CD4-positive, alpha-beta memory T cell (primary cell): ENCODE data around the gene IL17B. TPM values are rescaled to one million over a fixed set of nuclear protein-coding genes. Genes with fewer than 3 reads are reported as not detected.

Experiments used
- CTCF ChIA-PET: fragments of 350-600 bp; sonication (Branson Sonifier 250); formaldehyde crosslinking; loops from one replicate; lab custom pipeline; 2021; ENCODE audit warnings: inconsistent platforms; ENCODE audit not compliant: partially characterized antibody; lab: Charles Lee
- POLR2A ChIA-PET: fragments of 350-600 bp; sonication (Branson Sonifier 250); formaldehyde crosslinking; loops from one replicate; lab custom pipeline; 2021; ENCODE audit not compliant: partially characterized antibody; lab: Charles Lee
- DNase-seq, 5 donors: peaks; one replicate each; pipeline versions ENCODE4 v3.0.0 to v3.0.0-alpha.2; 2020 to 2022; ENCODE audit warnings: mixed read lengths in 1 of 5
- H3K27ac ChIP-seq: one replicate; pipeline ENCODE4 v1.7.0; 2013; ENCODE audit warnings: low read depth, low read length
- H3K27me3 ChIP-seq: 2 replicates; pipeline ENCODE4 v1.7.0; 2013; ENCODE audit warnings: mild to moderate bottlenecking, low read length, moderate library complexity; ENCODE audit not compliant: insufficient read depth
- H3K36me3 ChIP-seq: 2 replicates; pipeline ENCODE4 v1.7.0; 2013; ENCODE audit warnings: mild to moderate bottlenecking, low read length, moderate library complexity; ENCODE audit not compliant: insufficient read depth
- H3K4me1 ChIP-seq: 2 replicates; pipeline ENCODE4 v1.7.0; 2013; ENCODE audit warnings: mild to moderate bottlenecking, low read length, moderate library complexity; ENCODE audit not compliant: insufficient read depth
- H3K4me3 ChIP-seq, 2 donors: one replicate each; pipeline ENCODE4 v1.7.0; 2013; ENCODE audit warnings: low read length in 2 of 2, mild to moderate bottlenecking in 1 of 2
- H3K9me3 ChIP-seq, 2 donors: one replicate each; pipeline ENCODE4 v1.7.0; 2013; ENCODE audit warnings: low read length in 2 of 2, control low read depth in 1 of 2; ENCODE audit not compliant: control insufficient read depth in 1 of 2
- H3K27ac Mint-ChIP-seq, 7 donors: one replicate each; pipeline ENCODE4 v1.8.0; 2020 to 2021; ENCODE audit warnings: mixed read lengths in 7 of 7, mild to moderate bottlenecking in 6 of 7, inconsistent platforms in 3 of 7, moderate library complexity in 3 of 7
- H3K27me3 Mint-ChIP-seq, 2 donors: one replicate each; pipeline ENCODE4 v1.8.0; 2020 to 2021; ENCODE audit warnings: mixed read lengths in 2 of 2
- H3K36me3 Mint-ChIP-seq, 2 donors: one replicate each; pipeline ENCODE4 v1.8.0; 2020 to 2021; ENCODE audit warnings: mixed read lengths in 2 of 2, inconsistent platforms in 1 of 2, mild to moderate bottlenecking in 1 of 2
- H3K4me1 Mint-ChIP-seq, 4 donors: one replicate each; pipeline ENCODE4 v1.8.0; 2020 to 2021; ENCODE audit warnings: mixed read lengths in 4 of 4, mild to moderate bottlenecking in 1 of 4
- H3K4me3 Mint-ChIP-seq, 8 donors: one replicate each; pipeline ENCODE4 v1.8.0; 2020 to 2021; ENCODE audit warnings: mixed read lengths in 8 of 8, mild to moderate bottlenecking in 7 of 8, moderate library complexity in 6 of 8, inconsistent platforms in 3 of 8
- H3K9me3 Mint-ChIP-seq, 8 donors: one replicate each; pipeline ENCODE4 v1.8.0; 2020 to 2021; ENCODE audit warnings: mixed read lengths in 8 of 8, mild to moderate bottlenecking in 5 of 8, inconsistent platforms in 3 of 8, moderate library complexity in 1 of 8
- intact Hi-C: fragments of 100-400 bp; cut with micrococcal nuclease; formaldehyde crosslinking; loops from one replicate; pipeline ENCODE4 v1.15.1; 2023
- polyA plus RNA-seq, 2 donors: library from polyadenylated mRNA; unstranded; fragments of 300-500 nt; fragmentation: Illumina TruSeq; gene quantifications; one replicate each; pipeline ENCODE4 v1.2.3, GENCODE V29; 2021
- total RNA-seq, 2 experiments: library from RNA; stranded (reverse); gene quantifications; one replicate each; pipeline ENCODE4 v1.2.3, GENCODE V29; 2021

Gene IL17B
- total and polyA plus RNA-seq, 4 experiments from 2014 or later: not detected

DNA sequence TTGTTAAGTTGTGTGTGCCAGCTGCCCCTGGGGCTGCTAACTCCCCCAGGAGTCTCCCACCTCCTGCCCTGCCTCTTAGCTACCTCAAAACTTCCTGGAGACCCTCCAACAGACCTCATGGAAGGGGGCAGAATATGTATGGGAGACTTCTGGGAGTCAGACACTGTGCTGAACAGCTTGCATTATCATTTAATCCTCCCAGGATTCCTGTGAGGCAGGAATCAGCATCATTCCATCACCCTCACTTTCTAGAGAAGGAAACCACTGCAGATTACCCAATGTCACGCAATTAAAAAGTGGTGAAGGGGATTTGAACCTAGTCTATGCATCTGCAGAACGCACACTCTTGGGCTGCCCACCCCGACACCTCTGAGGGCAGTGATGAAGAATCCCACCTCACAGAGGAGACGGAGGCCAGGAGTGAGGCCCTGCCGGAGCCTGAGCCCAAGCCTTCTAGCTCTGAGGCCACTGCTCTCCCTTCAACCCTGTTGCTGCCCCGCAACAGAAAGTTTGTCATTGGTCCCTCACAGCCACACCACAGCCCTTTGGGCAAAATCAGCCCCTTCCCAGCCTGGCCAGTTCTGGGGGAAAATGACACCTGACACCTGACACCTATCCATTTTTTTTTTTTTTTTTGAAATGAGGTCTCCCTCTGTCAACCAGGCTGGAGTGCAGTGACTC is 30.3 kb upstream of the IL17B start:
- Histone ChIP-seq H3K4me1 (no peaks in the 10 kb centered on the region), H3K27me3 (no peaks in the 10 kb centered on the region), H3K4me3 (no peak overlapping the region), H3K9me3 (no peaks in the 10 kb centered on the region), H3K27ac (no peak overlapping the region), H3K36me3 (no peaks in the 10 kb centered on the region)
- ChIA-PET CTCF (no interaction called here), POLR2A (no interaction called here)
- Mint-ChIP-seq H3K9me3 (no peaks in the 10 kb centered on the region), H3K36me3 (no peaks in the 10 kb centered on the region), H3K4me3 (no peak overlapping the region), H3K4me1 (no peaks in the 10 kb centered on the region), H3K27me3 (peaks cover 3 to 4% of the 10 kb centered on the region in 2 donors), H3K27ac (no peak overlapping the region)
- no peak for DNase-seq
- intact Hi-C loops: no loop called here

DNA sequence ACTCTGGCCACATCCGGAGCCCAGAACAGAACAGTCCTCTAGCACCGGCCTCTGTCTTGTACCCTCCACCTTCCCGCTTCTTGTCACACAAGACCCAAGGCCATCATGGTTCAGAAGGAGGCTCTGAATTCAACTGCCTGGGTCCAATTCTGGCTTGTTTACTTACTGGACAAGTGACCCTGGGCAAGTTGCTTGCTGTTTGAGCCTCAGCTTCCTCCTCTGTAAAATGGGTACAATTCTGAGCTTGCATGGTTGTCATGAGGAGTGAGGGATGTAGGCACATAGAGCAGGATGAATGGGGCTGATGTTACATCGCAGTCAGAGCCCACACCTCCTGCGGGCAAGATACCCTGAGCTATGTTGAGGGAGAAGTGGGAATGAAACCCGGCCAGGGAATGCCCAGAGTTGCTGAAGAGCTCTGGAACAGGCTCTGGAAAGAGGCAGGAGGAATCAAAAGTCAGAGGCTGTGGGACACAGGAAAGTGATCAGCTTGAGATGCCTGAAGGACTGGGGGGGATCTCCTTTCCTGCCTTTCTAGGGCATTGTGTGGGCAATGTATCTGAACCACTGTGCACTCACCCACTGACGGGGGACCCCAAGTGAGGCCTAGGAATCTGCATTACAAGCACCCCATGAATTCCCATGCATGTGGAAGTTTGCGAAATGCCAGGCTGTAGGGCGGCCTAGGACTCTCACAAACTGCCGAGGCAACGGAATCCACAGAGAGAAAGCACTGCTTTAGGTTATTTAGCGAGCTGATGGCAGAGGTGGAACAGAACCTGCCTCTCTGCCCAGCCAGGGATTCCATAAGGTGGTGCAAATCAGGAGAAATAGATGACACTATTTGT is 29.4 kb upstream of the IL17B start:
- no peak overlapping the region for H3K27ac ChIP-seq
- no peaks in the 10 kb centered on the region for H3K36me3 ChIP-seq
- no peaks in the 10 kb centered on the region for H3K9me3 Mint-ChIP-seq
- H3K9me3 ChIP-seq: no peaks in the 10 kb centered on the region
- H3K4me3 Mint-ChIP-seq: no peak overlapping the region
- intact Hi-C loops: no loop called here
- CTCF ChIA-PET: no interaction called here
- no peaks in the 10 kb centered on the region for H3K36me3 Mint-ChIP-seq
- H3K4me3 ChIP-seq: no peak overlapping the region
- POLR2A ChIA-PET: no interaction called here
- no peaks in the 10 kb centered on the region for H3K4me1 ChIP-seq
- DNase-seq: no peak
- H3K27me3 Mint-ChIP-seq: peaks cover 3 to 7% of the 10 kb centered on the region in 2 donors
- no peaks in the 10 kb centered on the region for H3K27me3 ChIP-seq
- no peak overlapping the region for H3K27ac Mint-ChIP-seq
- no peaks in the 10 kb centered on the region for H3K4me1 Mint-ChIP-seq

- no peaks in the 10 kb centered on the region for H3K36me3 ChIP-seq
- no peaks in the 10 kb centered on the region for H3K4me1 ChIP-seq
- ChIA-PET POLR2A (no interaction called here), CTCF (no interaction called here)
- DNase-seq: no peak
- Mint-ChIP-seq H3K4me1 (no peaks in the 10 kb centered on the region), H3K9me3 (no peaks in the 10 kb centered on the region), H3K27ac (no peak overlapping the region), H3K27me3 (peaks cover 3 to 7% of the 10 kb centered on the region in 2 donors), H3K4me3 (no peak overlapping the region), H3K36me3 (no peaks in the 10 kb centered on the region)
- H3K9me3 ChIP-seq: no peaks in the 10 kb centered on the region
- H3K4me3 ChIP-seq: no peak overlapping the region
- H3K27me3 ChIP-seq: no peaks in the 10 kb centered on the region
- no peak overlapping the region for H3K27ac ChIP-seq
- intact Hi-C loops: no loop called here
These were observed 28.5 kb upstream of the IL17B start for GRCh38 chr5:149407323-149408251.

DNA sequence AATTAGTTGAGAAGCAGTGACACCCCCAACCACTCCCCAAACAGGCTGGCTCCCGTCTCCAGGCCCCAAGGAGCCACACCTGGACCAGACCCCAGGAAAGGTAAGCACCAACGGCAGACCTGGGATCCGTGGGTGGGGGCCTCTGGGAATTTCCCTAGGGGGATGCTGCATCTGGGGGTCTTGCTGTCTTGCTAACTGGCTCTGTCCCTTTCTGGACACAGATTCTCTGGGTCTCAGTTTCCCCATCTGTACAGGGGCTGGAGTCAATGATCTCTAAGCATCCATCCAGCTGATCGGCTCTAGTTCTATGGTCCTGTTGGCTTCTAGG is 27.9 kb upstream of the IL17B start:
- Histone ChIP-seq H3K4me1 (no peaks in the 10 kb centered on the region), H3K4me3 (no peak overlapping the region), H3K27me3 (no peaks in the 10 kb centered on the region), H3K27ac (no peak overlapping the region), H3K9me3 (no peaks in the 10 kb centered on the region), H3K36me3 (no peaks in the 10 kb centered on the region)
- Mint-ChIP-seq H3K27me3 (peaks cover 3 to 7% of the 10 kb centered on the region in 2 donors), H3K9me3 (no peaks in the 10 kb centered on the region), H3K4me3 (no peak overlapping the region), H3K4me1 (no peaks in the 10 kb centered on the region), H3K36me3 (no peaks in the 10 kb centered on the region), H3K27ac (no peak overlapping the region)
- no peak for DNase-seq
- CTCF ChIA-PET: no interaction called here
- POLR2A ChIA-PET: no interaction called here
- intact Hi-C loops: no loop called here

GRCh38 chr5:149406203-149406978 is 27.3 kb upstream of the IL17B start:
- no peaks in the 10 kb centered on the region for H3K27me3 ChIP-seq
- no peak overlapping the region for H3K4me3 ChIP-seq
- Mint-ChIP-seq H3K36me3 (no peaks in the 10 kb centered on the region), H3K9me3 (no peaks in the 10 kb centered on the region), H3K27me3 (peaks cover 3 to 7% of the 10 kb centered on the region in 2 donors), H3K4me1 (no peaks in the 10 kb centered on the region), H3K27ac (no peak overlapping the region), H3K4me3 (no peak overlapping the region)
- ChIA-PET POLR2A (no interaction called here), CTCF (interaction anchor here (0.9 kb wide), 1 partner anchor 17 kb away, joined by 3 read pairs; no protein-coding TSS in a partner anchor)
- H3K9me3 ChIP-seq: no peaks in the 10 kb centered on the region
- DNase-seq: no peak
- no peak overlapping the region for H3K27ac ChIP-seq
- H3K36me3 ChIP-seq: no peaks in the 10 kb centered on the region
- H3K4me1 ChIP-seq: no peaks in the 10 kb centered on the region
- intact Hi-C loops: no loop called here

DNA sequence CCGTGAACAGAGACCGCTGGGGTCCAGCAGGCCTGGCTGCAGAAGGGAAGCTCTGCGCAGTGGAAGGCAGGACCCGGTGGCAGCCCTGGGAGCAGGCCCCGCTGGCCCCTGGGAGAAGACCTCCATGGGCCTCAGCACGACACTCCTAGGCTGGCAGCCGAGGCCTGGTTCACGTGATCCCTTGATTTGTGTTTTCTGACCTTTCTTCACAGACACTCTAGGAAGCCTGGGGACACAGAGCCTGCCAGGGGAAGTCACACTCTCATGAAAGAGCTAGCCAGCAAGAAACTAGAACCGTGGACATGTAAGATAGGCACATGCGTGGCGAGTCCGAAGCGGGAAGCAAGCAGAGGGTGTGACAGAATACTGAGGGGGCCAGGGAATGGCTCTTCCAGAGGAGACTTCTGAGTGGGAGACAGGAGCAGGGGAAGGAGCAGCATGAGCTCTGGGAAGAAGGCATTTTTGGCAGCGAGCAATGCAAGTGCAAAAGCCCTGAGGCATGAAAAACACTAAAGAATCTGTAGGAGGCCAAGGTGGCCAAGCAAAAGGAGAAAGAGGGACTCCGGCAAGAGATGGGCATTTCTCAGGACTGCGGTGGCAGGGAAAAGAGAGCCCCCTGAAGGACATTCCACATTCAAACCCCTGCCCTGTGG is 26.6 kb upstream of the IL17B start:
- H3K36me3 ChIP-seq: no peaks in the 10 kb centered on the region
- Mint-ChIP-seq H3K4me1 (no peaks in the 10 kb centered on the region), H3K27me3 (peaks cover 6 to 10% of the 10 kb centered on the region in 2 donors), H3K36me3 (no peaks in the 10 kb centered on the region), H3K4me3 (no peak overlapping the region), H3K9me3 (no peaks in the 10 kb centered on the region), H3K27ac (no peak overlapping the region)
- POLR2A ChIA-PET: no interaction called here
- no peaks in the 10 kb centered on the region for H3K9me3 ChIP-seq
- intact Hi-C loops: no loop called here
- DNase-seq: no peak
- no peak overlapping the region for H3K27ac ChIP-seq
- no peaks in the 10 kb centered on the region for H3K4me1 ChIP-seq
- H3K27me3 ChIP-seq: no peaks in the 10 kb centered on the region
- CTCF ChIA-PET: interaction anchor here (0.9 kb wide), 1 partner anchor 16 kb away, joined by 3 read pairs; no protein-coding TSS in a partner anchor
- no peak overlapping the region for H3K4me3 ChIP-seq
